SK-N-SH (cell line): ENCODE measurements around the gene LIN7A. TPM values are rescaled to one million over a fixed set of nuclear protein-coding genes. Genes with fewer than 3 reads are reported as not detected.

Source experiments
- CTCF ChIA-PET: fragments of 300-600, 350-600 bp; formaldehyde crosslinking; extraction: SDS; loops from one replicate; lab custom pipeline; 2021; lab: Yijun Ruan, JAX
- POLR2A ChIA-PET: fragments of 350-600 bp; sonication (Branson Sonifier 250); formaldehyde crosslinking; extraction: SDS; loops from one replicate; lab custom pipeline; 2020; ENCODE audit warnings: antibody characterized with exemption, inconsistent platforms; lab: Yijun Ruan, JAX
- DNase-seq: peaks from one replicate; pipeline ENCODE4 v3.0.0; 2012
- H2AFZ ChIP-seq: fragments of 200-600 bp; sonication (generic); 2 replicates; pipeline ENCODE4 v1.8.1; 2016; ENCODE audit warnings: antibody characterized with exemption, mild to moderate bottlenecking, low read depth
- H3F3A ChIP-seq: fragments of 200-600 bp; sonication (generic); replicated peaks from 2 replicates; pipeline ENCODE3; 2016; ENCODE audit warnings: antibody characterized with exemption, mild to moderate bottlenecking; ENCODE audit not compliant: insufficient read depth
- H3K27ac ChIP-seq, 2 experiments: fragments of 200-500 bp in 1 of 2; fragments of 200-600 bp in 1 of 2; sonication (Bioruptor generic) in 1 of 2; sonication (generic), shearing (Covaris generic) in 1 of 2; 2 replicates each; pipeline versions ENCODE4 v1.5.1 to v1.6.1; 2014 to 2016; ENCODE audit warnings: low read depth in 2 of 2, inconsistent platforms in 1 of 2, low read length in 1 of 2, mild to moderate bottlenecking in 1 of 2, mixed read lengths in 1 of 2
- H3K27me3 ChIP-seq: fragments of 200-600 bp; sonication (generic), shearing (Covaris generic); 2 replicates; pipeline ENCODE4 v1.6.1; 2016; ENCODE audit warnings: mixed run types; ENCODE audit not compliant: insufficient read depth
- H3K36me3 ChIP-seq, 2 experiments: fragments of 200-500 bp in 1 of 2; fragments of 200-600 bp in 1 of 2; sonication (Bioruptor generic) in 1 of 2; sonication (generic) in 1 of 2; replicated peaks in 1 of 2; 2 replicates each; pipeline versions ENCODE3 to v1.5.1; 2014 to 2016; ENCODE audit warnings: low read length in 1 of 2, mild to moderate bottlenecking in 1 of 2; ENCODE audit not compliant: insufficient read depth in 2 of 2, control insufficient read depth in 1 of 2
- H3K4me1 ChIP-seq, 2 experiments: fragments of 200-500 bp in 1 of 2; fragments of 200-600 bp in 1 of 2; sonication (Bioruptor generic) in 1 of 2; sonication (generic), shearing (Covaris generic) in 1 of 2; 2 replicates each; pipeline versions ENCODE4 v1.5.1 to v1.6.1; 2014 to 2016; ENCODE audit warnings: low read depth in 1 of 2, low read length in 1 of 2, mixed run types in 1 of 2; ENCODE audit not compliant: insufficient read depth in 2 of 2, control insufficient read depth in 1 of 2
- H3K4me2 ChIP-seq: fragments of 200-600 bp; sonication (generic), shearing (Covaris generic); 2 replicates; pipeline ENCODE4 v1.6.1; 2017; ENCODE audit warnings: mixed run types
- H3K4me3 ChIP-seq, 2 experiments: fragments of 200-500 bp in 1 of 2; fragments of 200-600 bp in 1 of 2; sonication (Bioruptor generic) in 1 of 2; sonication (generic), shearing (Covaris generic) in 1 of 2; 2 replicates each; pipeline versions ENCODE4 v1.5.1 to v1.8.1; 2014 to 2016; ENCODE audit warnings: low read depth in 2 of 2, inconsistent platforms in 1 of 2, low read length in 1 of 2, mild to moderate bottlenecking in 1 of 2, mixed read lengths in 1 of 2, moderate library complexity in 1 of 2
- H3K79me2 ChIP-seq: fragments of 200-600 bp; sonication (generic); 2 replicates; pipeline ENCODE4 v1.8.1; 2017; ENCODE audit warnings: mild to moderate bottlenecking; ENCODE audit not compliant: insufficient read depth
- H3K9ac ChIP-seq: fragments of 200-600 bp; sonication (generic); 2 replicates; pipeline ENCODE4 v1.6.1; 2017; ENCODE audit warnings: mixed run types
- H3K9me2 ChIP-seq: fragments of 200-600 bp; sonication (generic); 2 replicates; pipeline ENCODE4 v1.6.1; 2017; ENCODE audit warnings: mixed run types
- H3K9me3 ChIP-seq: fragments of 200-600 bp; sonication (generic); 2 replicates; pipeline ENCODE4 v1.6.1; 2017; ENCODE audit warnings: mixed run types, mild to moderate bottlenecking, moderate library complexity
- H4K20me1 ChIP-seq: fragments of 200-600 bp; sonication (generic); 2 replicates; pipeline ENCODE4 v1.6.1; 2017; ENCODE audit warnings: mild to moderate bottlenecking, mixed run types; ENCODE audit not compliant: insufficient read depth
- FOXJ3 ChIP-seq: sonication (generic); formaldehyde crosslinking; IDR thresholded peaks from 2 replicates; pipeline ENCODE4 v1.5.1; 2020; ENCODE audit warnings: mild to moderate bottlenecking, missing genetic modification reagents
- MEF2A ChIP-seq: IDR thresholded peaks from 2 replicates; pipeline ENCODE4 v1.4.0; 2012; ENCODE audit warnings: low read depth, borderline replicate concordance
- MXI1 ChIP-seq: IDR thresholded peaks from 2 replicates; pipeline ENCODE4 v1.6.1; 2012; ENCODE audit warnings: mild to moderate bottlenecking, low read depth, low read length, improper control_type of control experiment
- NRF1 ChIP-seq: IDR thresholded peaks from 2 replicates; pipeline ENCODE4 v1.6.1; 2012; ENCODE audit warnings: low read depth, mild to moderate bottlenecking, low read length
- PBX3 ChIP-seq: IDR thresholded peaks from 2 replicates; pipeline ENCODE4; 2012
- RAD21 ChIP-seq: IDR thresholded peaks from 2 replicates; pipeline ENCODE4 v1.6.1; 2012; ENCODE audit warnings: mild to moderate bottlenecking, low read length
- RCOR1 ChIP-seq: fragments of 150-350 bp; IDR thresholded peaks from 2 replicates; pipeline ENCODE4 v1.6.1; 2017; ENCODE audit warnings: antibody characterized with exemption, low read length
- SIN3A ChIP-seq: IDR thresholded peaks from 2 replicates; pipeline ENCODE4 v1.6.1; 2012; ENCODE audit warnings: low read depth, mild to moderate bottlenecking, low read length, moderate library complexity, borderline replicate concordance
- SMC3 ChIP-seq: IDR thresholded peaks from 2 replicates; pipeline ENCODE4 v1.6.1; 2012; ENCODE audit warnings: low read depth, low read length, improper control_type of control experiment
- TAF1 ChIP-seq: IDR thresholded peaks from 2 replicates; pipeline ENCODE4 v1.6.1; 2012; ENCODE audit warnings: low read depth, mild to moderate bottlenecking, low read length, moderate library complexity, borderline replicate concordance
- TCF12 ChIP-seq: IDR thresholded peaks from 2 replicates; pipeline ENCODE4 v1.4.0; 2012
- WGBS: methylation state at CpG from one replicate; pipeline ENCODE4 v1.1.6; 2017; ENCODE audit warnings: low lambda C conversion rate; 5-methylcytosine and 5-hydroxymethylcytosine counted together
- polyA plus RNA-seq, 3 experiments: library from polyadenylated mRNA; depleted of rRNA; stranded (reverse); fragments of >200 nt; gene quantifications; 2 replicates each; pipeline ENCODE4 v1.2.3, GENCODE V29; 2012
- TF ChIP-seq, protein P1 (sequence below): fragments of 200-600 bp; sonication (generic); IDR thresholded peaks from 2 replicates; pipeline ENCODE4 v1.6.1; 2017; ENCODE audit warnings: antibody characterized with exemption, mild to moderate bottlenecking, moderate library complexity
- TF ChIP-seq, protein P2 (sequence below): IDR thresholded peaks from 2 replicates; pipeline ENCODE4 v1.4.0; 2012; ENCODE audit warnings: low read depth, borderline replicate concordance

The LIN7A gene
- polyA plus RNA-seq, 1 of the 3 experiments (the other 2 are of a cell fraction), result not detected

GRCh38 chr12:80860928-80861327 lies 76.8 kb downstream of the LIN7A start:
- no peak overlapping the region for H3K9ac ChIP-seq
- WGBS, result 14% methylated on average over 2 of the region's 5 CpGs
- H3K4me2 ChIP-seq, result no peak overlapping the region
- peaks cover 0 to 3% of the 10 kb centered on the region in 2 experiments; a peak in 1 of 4 replicates for H3K4me1 ChIP-seq
- H3K27ac ChIP-seq, result no peak overlapping the region
- no peaks in the 10 kb centered on the region for H3F3A ChIP-seq
- no peaks in the 10 kb centered on the region; the same call in none of the 2 replicates for H3K27me3 ChIP-seq
- no peak for DNase-seq
- no peaks in the 10 kb centered on the region for H3K36me3 ChIP-seq
- H3K79me2 ChIP-seq, result no peaks in the 10 kb centered on the region
- H3K9me2 ChIP-seq, result no peaks in the 10 kb centered on the region
- H2AFZ ChIP-seq, result no peak overlapping the region
- ChIA-PET POLR2A (no interaction called here), CTCF (no interaction called here)
- TF ChIP-seq NRF1, result no peak
- TF ChIP-seq, protein P1, sequence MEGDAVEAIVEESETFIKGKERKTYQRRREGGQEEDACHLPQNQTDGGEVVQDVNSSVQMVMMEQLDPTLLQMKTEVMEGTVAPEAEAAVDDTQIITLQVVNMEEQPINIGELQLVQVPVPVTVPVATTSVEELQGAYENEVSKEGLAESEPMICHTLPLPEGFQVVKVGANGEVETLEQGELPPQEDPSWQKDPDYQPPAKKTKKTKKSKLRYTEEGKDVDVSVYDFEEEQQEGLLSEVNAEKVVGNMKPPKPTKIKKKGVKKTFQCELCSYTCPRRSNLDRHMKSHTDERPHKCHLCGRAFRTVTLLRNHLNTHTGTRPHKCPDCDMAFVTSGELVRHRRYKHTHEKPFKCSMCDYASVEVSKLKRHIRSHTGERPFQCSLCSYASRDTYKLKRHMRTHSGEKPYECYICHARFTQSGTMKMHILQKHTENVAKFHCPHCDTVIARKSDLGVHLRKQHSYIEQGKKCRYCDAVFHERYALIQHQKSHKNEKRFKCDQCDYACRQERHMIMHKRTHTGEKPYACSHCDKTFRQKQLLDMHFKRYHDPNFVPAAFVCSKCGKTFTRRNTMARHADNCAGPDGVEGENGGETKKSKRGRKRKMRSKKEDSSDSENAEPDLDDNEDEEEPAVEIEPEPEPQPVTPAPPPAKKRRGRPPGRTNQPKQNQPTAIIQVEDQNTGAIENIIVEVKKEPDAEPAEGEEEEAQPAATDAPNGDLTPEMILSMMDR, result no peak
- no peak for TF ChIP-seq PBX3
- no peak for TF ChIP-seq FOXJ3 (CRISPR knock-in tag)
- H3K9me3 ChIP-seq, result no peaks in the 10 kb centered on the region
- no peaks in the 10 kb centered on the region for H4K20me1 ChIP-seq
- no peak overlapping the region for H3K4me3 ChIP-seq

DNA sequence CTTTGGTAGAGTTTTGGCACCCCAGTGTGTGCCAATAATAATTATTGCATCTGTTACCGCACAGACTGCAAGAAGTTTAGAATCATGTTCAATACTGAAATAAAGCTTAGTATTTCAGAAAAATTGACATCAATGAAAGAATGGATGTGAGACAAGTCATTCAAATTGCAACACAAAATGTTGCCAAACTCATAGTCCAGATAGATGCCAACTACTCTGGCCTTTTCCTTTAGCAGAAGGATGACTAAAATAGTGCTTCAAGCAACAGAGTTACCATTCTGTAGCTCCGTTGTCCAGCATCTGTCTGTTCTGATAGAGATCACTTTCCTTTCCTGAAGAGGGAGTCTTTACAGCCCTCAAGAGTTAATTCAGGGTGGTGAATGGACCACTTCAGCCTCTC lies 77.5 kb downstream of the LIN7A start:
- H3K9ac ChIP-seq, result no peak overlapping the region
- H4K20me1 ChIP-seq, result no peaks in the 10 kb centered on the region
- no peaks in the 10 kb centered on the region for H3K9me3 ChIP-seq
- H3F3A ChIP-seq, result no peaks in the 10 kb centered on the region
- ChIA-PET CTCF (no interaction called here), POLR2A (no interaction called here)
- H3K27me3 ChIP-seq, result no peaks in the 10 kb centered on the region; the same call in none of the 2 replicates
- 8% methylated on average over 2 of the region's 2 CpGs for whole genome bisulfite sequencing
- no peak overlapping the region for H3K4me3 ChIP-seq
- H3K4me2 ChIP-seq, result no peak overlapping the region
- no peaks in the 10 kb centered on the region for H3K79me2 ChIP-seq
- no peak overlapping the region for H2AFZ ChIP-seq
- no peak overlapping the region for H3K27ac ChIP-seq
- H3K36me3 ChIP-seq, result no peaks in the 10 kb centered on the region
- no peaks in the 10 kb centered on the region for H3K9me2 ChIP-seq
- TF ChIP-seq RAD21, result no peak
- TF ChIP-seq PBX3, result no peak
- TF ChIP-seq SIN3A, result no peak
- no peak for TF ChIP-seq TAF1
- TF ChIP-seq SMC3, result no peak
- no peak for TF ChIP-seq RCOR1
- no peak for TF ChIP-seq MEF2A
- TF ChIP-seq, protein P2, sequence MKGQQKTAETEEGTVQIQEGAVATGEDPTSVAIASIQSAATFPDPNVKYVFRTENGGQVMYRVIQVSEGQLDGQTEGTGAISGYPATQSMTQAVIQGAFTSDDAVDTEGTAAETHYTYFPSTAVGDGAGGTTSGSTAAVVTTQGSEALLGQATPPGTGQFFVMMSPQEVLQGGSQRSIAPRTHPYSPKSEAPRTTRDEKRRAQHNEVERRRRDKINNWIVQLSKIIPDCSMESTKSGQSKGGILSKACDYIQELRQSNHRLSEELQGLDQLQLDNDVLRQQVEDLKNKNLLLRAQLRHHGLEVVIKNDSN, result no peak
- no peak for TF ChIP-seq MXI1
- TF ChIP-seq TCF12, result no peak
- no peak for DNase-seq
- peaks cover 0 to 3% of the 10 kb centered on the region in 2 experiments; a peak in 1 of 4 replicates for H3K4me1 ChIP-seq
